Measurements from ENCODE around the gene PKD1L1. TPM values are rescaled to one million over a fixed set of nuclear protein-coding genes. Genes with fewer than 3 reads are reported as not detected.

PKD1L1 gene
- total and polyA plus RNA-seq, 2 donors (not counting 1 experiment from before 2014, with no cell fraction given), result 0.59 to 0.70 TPM

DNA sequence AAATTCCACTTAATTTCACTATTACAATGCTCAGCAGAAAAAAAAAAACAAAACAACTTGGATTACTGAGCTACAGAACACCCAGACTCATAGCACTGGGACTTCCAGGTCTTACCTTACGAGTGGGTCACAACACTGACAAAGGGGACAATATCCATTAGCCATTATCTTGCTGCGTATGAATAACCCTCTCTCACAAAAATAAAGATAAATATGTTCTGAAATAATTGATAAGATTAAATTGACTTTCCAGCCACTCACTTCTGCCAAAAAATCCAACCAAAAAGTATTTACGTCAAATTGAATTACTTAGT lies 128.7 kb downstream of the PKD1L1 start:
- H3K9me3 ChIP-seq (ENCODE audit: control extremely low read depth in 1 of 3, control insufficient read depth in 2 of 3, insufficient read depth in 1 of 3, low read length in 2 of 3), result no peaks in the 10 kb centered on the region
- no peak overlapping the region for H3K4me2 ChIP-seq (replicated peaks; ENCODE audit: low read depth, low read length, poor library complexity, severe bottlenecking)
- Mint-ChIP-seq H3K27me3 (no peaks in the 10 kb centered on the region), H3K27ac (no peak overlapping the region), H3K9me3 (ENCODE audit: insufficient read depth) (no peaks in the 10 kb centered on the region), H3K4me3 (no peak overlapping the region), H3K4me1 (peaks cover 6% of the 10 kb centered on the region)
- DNase-seq (no peak), ATAC-seq (ENCODE audit: low read depth) (no peak)
- H3K36me3 ChIP-seq (replicated peaks in 1 of 2; ENCODE audit: control extremely low read depth in 1 of 2, control insufficient read depth in 1 of 2, extremely low read depth in 1 of 2, insufficient read depth in 2 of 2, low read length in 1 of 2), result no peaks in the 10 kb centered on the region
- no peak overlapping the region for H3K9ac ChIP-seq (ENCODE audit: low read length)
- POLR2A ChIA-PET, result interaction anchor here (0.6 to 1.0 kb wide), 4 partner anchors 149 to 400 kb away, joined by 3 to 4 read pairs (median 4); no protein-coding TSS in a partner anchor
- CTCF ChIA-PET, result interaction anchor here (0.7 to 6.5 kb wide), 53 partner anchors 11 to 564 kb away, joined by 3 to 99 read pairs (median 5); partner anchors contain the start of gene TNS3
- no peak overlapping the region for H2AFZ ChIP-seq (ENCODE audit: insufficient read depth, low read depth, low read length, poor library complexity, severe bottlenecking)
- no peak for TF ChIP-seq EZH2 (IDR thresholded peaks at IDR 0.05; ENCODE audit: borderline replicate concordance, insufficient read depth, low read depth, low read length, poor library complexity, severe bottlenecking)
- TF ChIP-seq, protein P1, sequence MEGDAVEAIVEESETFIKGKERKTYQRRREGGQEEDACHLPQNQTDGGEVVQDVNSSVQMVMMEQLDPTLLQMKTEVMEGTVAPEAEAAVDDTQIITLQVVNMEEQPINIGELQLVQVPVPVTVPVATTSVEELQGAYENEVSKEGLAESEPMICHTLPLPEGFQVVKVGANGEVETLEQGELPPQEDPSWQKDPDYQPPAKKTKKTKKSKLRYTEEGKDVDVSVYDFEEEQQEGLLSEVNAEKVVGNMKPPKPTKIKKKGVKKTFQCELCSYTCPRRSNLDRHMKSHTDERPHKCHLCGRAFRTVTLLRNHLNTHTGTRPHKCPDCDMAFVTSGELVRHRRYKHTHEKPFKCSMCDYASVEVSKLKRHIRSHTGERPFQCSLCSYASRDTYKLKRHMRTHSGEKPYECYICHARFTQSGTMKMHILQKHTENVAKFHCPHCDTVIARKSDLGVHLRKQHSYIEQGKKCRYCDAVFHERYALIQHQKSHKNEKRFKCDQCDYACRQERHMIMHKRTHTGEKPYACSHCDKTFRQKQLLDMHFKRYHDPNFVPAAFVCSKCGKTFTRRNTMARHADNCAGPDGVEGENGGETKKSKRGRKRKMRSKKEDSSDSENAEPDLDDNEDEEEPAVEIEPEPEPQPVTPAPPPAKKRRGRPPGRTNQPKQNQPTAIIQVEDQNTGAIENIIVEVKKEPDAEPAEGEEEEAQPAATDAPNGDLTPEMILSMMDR (IDR thresholded peaks at IDR 0.05), result peak; percentile 69
- intact Hi-C loops (cut with micrococcal nuclease), result loop anchor here (1.0 to 2.0 kb wide), 8 partner anchors 94 to 553 kb away; partner anchors contain the start of gene TNS3
- no peak overlapping the region for H3K27ac ChIP-seq (ENCODE audit: low read length in 2 of 2)
- H4K20me1 ChIP-seq (ENCODE audit: control insufficient read depth, insufficient read depth, low read length, poor library complexity, severe bottlenecking), result no peaks in the 10 kb centered on the region
- H3K27me3 ChIP-seq (replicated peaks in 1 of 4; ENCODE audit: control extremely low read depth in 1 of 4, control insufficient read depth in 3 of 4, insufficient read depth in 4 of 4, low read length in 3 of 4), result no peaks in the 10 kb centered on the region
- no peaks in the 10 kb centered on the region for H3K79me2 ChIP-seq (ENCODE audit: control insufficient read depth, insufficient read depth, low read length)
- no peak overlapping the region for H3K4me3 ChIP-seq (ENCODE audit: control extremely low read depth in 1 of 5, extremely low read depth in 1 of 5, insufficient read depth in 1 of 5, low read depth in 2 of 5, low read length in 4 of 5)
- 100% methylated on average over 1 of the region's 3 CpGs for WGBS (ENCODE audit: insufficient coverage)
- no peaks in the 10 kb centered on the region for H3K4me1 ChIP-seq (ENCODE audit: control insufficient read depth in 2 of 2, insufficient read depth in 2 of 2, low read length in 2 of 2)

DNA sequence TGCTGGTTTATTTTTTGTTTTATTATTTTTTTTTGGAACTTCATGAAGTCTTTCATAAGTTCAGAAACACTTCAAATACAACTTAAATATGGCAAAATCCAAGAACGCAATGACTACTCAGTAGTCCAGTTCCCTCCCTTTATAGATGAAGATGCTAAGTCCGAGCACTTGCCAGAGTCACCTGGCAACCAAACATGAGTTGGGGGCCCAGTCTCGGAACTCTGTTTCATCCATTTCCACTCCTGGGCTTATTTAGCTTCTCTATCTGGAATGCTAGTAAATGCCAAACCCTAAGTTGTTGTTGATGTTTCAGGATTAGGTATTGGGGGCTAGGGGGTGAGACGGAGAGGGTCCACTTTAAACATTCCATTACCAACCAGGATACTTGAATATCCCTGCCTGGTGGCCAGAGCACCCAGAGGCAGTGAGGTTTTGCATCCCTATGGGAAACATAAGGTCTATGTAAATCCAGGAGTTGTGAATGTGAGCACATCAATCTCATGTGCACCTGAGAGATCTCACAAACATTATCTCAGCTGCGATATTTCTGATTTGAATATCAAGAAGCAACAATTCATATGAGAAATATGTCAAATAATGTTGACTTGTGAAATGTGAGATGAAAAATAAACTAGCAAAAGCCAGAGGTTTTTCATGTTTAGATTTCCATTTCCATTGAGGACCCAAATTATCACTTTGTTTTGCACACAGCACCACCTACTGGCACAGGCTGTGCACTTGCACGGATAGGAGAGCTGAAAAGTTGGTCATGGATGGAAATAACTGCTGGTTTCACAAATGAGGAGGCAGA lies 129.3 kb downstream of the PKD1L1 start:
- CTCF ChIA-PET, result interaction anchor here (0.7 to 6.5 kb wide), 54 partner anchors 10 to 563 kb away, joined by 3 to 99 read pairs (median 5); partner anchors contain the start of gene TNS3
- DNase-seq, result peak; percentile 79

More for the DNA sequence above, 129.3 kb downstream of the PKD1L1 start:
- Histone ChIP-seq H4K20me1 (ENCODE audit: control insufficient read depth, insufficient read depth, low read length, poor library complexity, severe bottlenecking) (no peaks in the 10 kb centered on the region), H3K79me2 (ENCODE audit: control insufficient read depth, insufficient read depth, low read length) (no peaks in the 10 kb centered on the region), H2AFZ (ENCODE audit: insufficient read depth, low read depth, low read length, poor library complexity, severe bottlenecking) (no peak overlapping the region), H3K27me3 (replicated peaks in 1 of 4; ENCODE audit: control extremely low read depth in 1 of 4, control insufficient read depth in 3 of 4, insufficient read depth in 4 of 4, low read length in 3 of 4) (no peaks in the 10 kb centered on the region), H3K4me3 (ENCODE audit: control extremely low read depth in 1 of 5, extremely low read depth in 1 of 5, insufficient read depth in 1 of 5, low read depth in 2 of 5, low read length in 4 of 5) (no peak overlapping the region), H3K9me3 (ENCODE audit: control extremely low read depth in 1 of 3, control insufficient read depth in 2 of 3, insufficient read depth in 1 of 3, low read length in 2 of 3) (no peaks in the 10 kb centered on the region), H3K4me1 (ENCODE audit: control insufficient read depth in 2 of 2, insufficient read depth in 2 of 2, low read length in 2 of 2) (peaks cover 0 to under 1% of the 10 kb centered on the region in 2 donors), H3K4me2 (replicated peaks; ENCODE audit: low read depth, low read length, poor library complexity, severe bottlenecking) (no peak overlapping the region), H3K27ac (ENCODE audit: low read length in 2 of 2) (no peak overlapping the region), H3K9ac (ENCODE audit: low read length) (no peak overlapping the region), H3K36me3 (replicated peaks in 1 of 2; ENCODE audit: control extremely low read depth in 1 of 2, control insufficient read depth in 1 of 2, extremely low read depth in 1 of 2, insufficient read depth in 2 of 2, low read length in 1 of 2) (no peaks in the 10 kb centered on the region)
- WGBS (ENCODE audit: insufficient coverage), result 100% methylated on average over 2 of the region's 6 CpGs
- Mint-ChIP-seq H3K9me3 (ENCODE audit: insufficient read depth) (no peaks in the 10 kb centered on the region), H3K27ac (no peak overlapping the region), H3K27me3 (no peaks in the 10 kb centered on the region), H3K4me3 (no peak overlapping the region), H3K4me1 (peaks cover 6% of the 10 kb centered on the region)
- TF ChIP-seq, protein P1 (IDR thresholded peaks at IDR 0.05), result peak; percentile 99
- TF ChIP-seq EZH2 (IDR thresholded peaks at IDR 0.05; ENCODE audit: borderline replicate concordance, insufficient read depth, low read depth, low read length, poor library complexity, severe bottlenecking), result no peak
- POLR2A ChIA-PET, result interaction anchor here (0.6 to 1.0 kb wide), 4 partner anchors 148 to 400 kb away, joined by 3 to 4 read pairs (median 4); no protein-coding TSS in a partner anchor
- peak; percentile 69 for ATAC-seq (ENCODE audit: low read depth)
- intact Hi-C loops (cut with micrococcal nuclease), result loop anchor here (1.0 to 2.0 kb wide), 8 partner anchors 94 to 553 kb away; partner anchors contain the start of gene TNS3

Measured in B cell (primary cell).